ENCODE results near the gene ABCC4. TPM values are rescaled to one million over a fixed set of nuclear protein-coding genes. Genes with fewer than 3 reads are reported as not detected.

Gene ABCC4
- total and polyA plus RNA-seq, 2 of the 13 experiments (the other 11 are each of a cell fraction or from before 2014, with no cell fraction given) = 4.2 to 11.3 TPM

GRCh38 chr13:95301183-95301967, at the start of gene ABCC4 (continued):
- TF ChIP-seq AHDC1 (CRISPR knock-in tag; IDR thresholded peaks at IDR 0.05; ENCODE audit: borderline replicate concordance) (0 out of 2 replicates have a peak, but pooled peaks have one; percentile 18), KLF9 (CRISPR knock-in tag; IDR thresholded peaks at IDR 0.05; ENCODE audit: low read depth) (no peak), CREB1 (IDR thresholded peaks at IDR 0.05) (no peak), CREB1 (CRISPR knock-in tag; IDR thresholded peaks at IDR 0.05) (no peak), MNT (IDR thresholded peaks at IDR 0.05) (no peak), ZNF547 (CRISPR knock-in tag; IDR thresholded peaks at IDR 0.05) (no peak), SP5 (CRISPR knock-in tag; IDR thresholded peaks at IDR 0.05; ENCODE audit: borderline replicate concordance, low read depth) (peak; percentile 26), ZSCAN12 (CRISPR knock-in tag; IDR thresholded peaks at IDR 0.05) (no peak), ZSCAN21 (CRISPR knock-in tag; IDR thresholded peaks at IDR 0.05; ENCODE audit: borderline replicate concordance) (peak; percentile 63; the same call in 1 of the 2 replicates), DDIT3 (CRISPR knock-in tag; IDR thresholded peaks at IDR 0.05) (no peak), ZNF629 (CRISPR knock-in tag; conservative IDR thresholded peaks at IDR 0.05) (no peak), NRL (CRISPR knock-in tag; IDR thresholded peaks at IDR 0.05; ENCODE audit: borderline replicate concordance) (peak; percentile 53; the same call in 1 of the 2 replicates), ZNF605 (CRISPR knock-in tag; IDR thresholded peaks at IDR 0.05) (no peak), HOXA3 (CRISPR knock-in tag; IDR thresholded peaks at IDR 0.05) (peak; percentile 55; the same call in 1 of the 2 replicates), KAT8 (CRISPR knock-in tag; IDR thresholded peaks at IDR 0.05) (no peak), XRCC5 (optimal IDR thresholded peaks at IDR 0.05; ENCODE audit: low read length) (no peak), ZNF367 (CRISPR knock-in tag; IDR thresholded peaks at IDR 0.05; ENCODE audit: borderline replicate concordance) (no peak), ZNF576 (CRISPR knock-in tag; IDR thresholded peaks at IDR 0.05) (no peak), KMT2A (CRISPR knock-in tag; IDR thresholded peaks at IDR 0.05) (no peak), CENPX (CRISPR knock-in tag; IDR thresholded peaks at IDR 0.05) (no peak), ZNF18 (CRISPR knock-in tag; IDR thresholded peaks at IDR 0.05; ENCODE audit: insufficient replicate concordance) (peak; percentile 55), ONECUT2 (CRISPR knock-in tag; IDR thresholded peaks at IDR 0.05) (no peak)

Measured in HepG2 (cell line).